Retinal pigment epithelial cell (primary cell): Measurements from ENCODE around the gene MYO5B.

ENCODE experiments used
- DNase-seq: peaks from one replicate; pipeline ENCODE4 v3.0.0-alpha.2; 2010; ENCODE audit warnings: low read depth
- H3K4me3 ChIP-seq: 2 replicates; pipeline ENCODE4 v1.5.1; 2011; ENCODE audit warnings: mild to moderate bottlenecking, low read length, control low read depth, moderate library complexity
- CTCF ChIP-seq: conservative IDR thresholded peaks from 2 replicates; pipeline ENCODE4 v1.5.1; 2011; ENCODE audit warnings: low read depth, low read length, control low read depth, inconsistent platforms

Gene MYO5B

GRCh38 chr18:50044402-50044801, 150.5 kb downstream of the MYO5B start:
- TF ChIP-seq CTCF = peak; percentile 21
- no peak for DNase-seq
- no peak overlapping the region for H3K4me3 ChIP-seq

GRCh38 chr18:50042611-50043010, 152.3 kb downstream of the MYO5B start:
- no peak overlapping the region for H3K4me3 ChIP-seq
- no peak for TF ChIP-seq CTCF
- no peak for DNase-seq

- H3K4me3 ChIP-seq = no peak overlapping the region
- no peak for DNase-seq
- TF ChIP-seq CTCF = no peak
Measured at GRCh38 chr18:50039746-50040145, 155.2 kb downstream of the MYO5B start.

GRCh38 chr18:50038448-50038847, 156.5 kb downstream of the MYO5B start:
- TF ChIP-seq CTCF = no peak
- peak; percentile 44 for DNase-seq
- no peak overlapping the region for H3K4me3 ChIP-seq

GRCh38 chr18:50034029-50034428, 160.9 kb downstream of the MYO5B start:
- H3K4me3 ChIP-seq = no peak overlapping the region
- no peak for TF ChIP-seq CTCF
- no peak for DNase-seq

GRCh38 chr18:50033004-50033403, 161.9 kb downstream of the MYO5B start:
- no peak overlapping the region for H3K4me3 ChIP-seq
- TF ChIP-seq CTCF = no peak
- no peak for DNase-seq

- no peak overlapping the region for H3K4me3 ChIP-seq
- DNase-seq = no peak
- no peak for TF ChIP-seq CTCF
Measured at GRCh38 chr18:50030146-50030545, 164.8 kb downstream of the MYO5B start.
